HG03175 (cell line): ENCODE data around the gene WDR55.
"Not testable (repeated sequence)": the region's sequence is repeated elsewhere in the genome, so short reads cannot be mapped to it uniquely, and the experiment has no call there.

ENCODE experiments used
- ATAC-seq: cut with Tn5 transposase; IDR thresholded peaks from one replicate; pipeline ENCODE4 v1.9.1; 2021; ENCODE audit warnings: mild to moderate bottlenecking, moderate library complexity; ENCODE audit not compliant: unreplicated experiment

The WDR55 gene

GRCh38 chr5:140708787-140709186 lies 44.1 kb downstream of the WDR55 start:
- not testable (repeated sequence) for ATAC-seq

GRCh38 chr5:140710899-140711552 lies 46.3 kb downstream of the WDR55 start:
- ATAC-seq: peak; percentile 93

- ATAC-seq: no peak
Measured at GRCh38 chr5:140711794-140712193, 47.1 kb downstream of the WDR55 start.

GRCh38 chr5:140713562-140714094 lies 48.9 kb downstream of the WDR55 start:
- ATAC-seq: no peak

GRCh38 chr5:140716238-140716637 lies 51.5 kb downstream of the WDR55 start:
- not testable (repeated sequence) for ATAC-seq

GRCh38 chr5:140718266-140718592 lies 53.5 kb downstream of the WDR55 start:
- ATAC-seq: no peak

GRCh38 chr5:140720738-140721137 lies 56.0 kb downstream of the WDR55 start:
- ATAC-seq: not testable (repeated sequence)

GRCh38 chr5:140721395-140721794 lies 56.7 kb downstream of the WDR55 start:
- not testable (repeated sequence) for ATAC-seq
